Right lobe of liver (tissue), 6 donors: ENCODE results near the gene TMEM220. TPM values are rescaled to one million over a fixed set of nuclear protein-coding genes. Genes with fewer than 3 reads are reported as not detected.
"Not testable (repeated sequence)": the region's sequence is repeated elsewhere in the genome, so short reads cannot be mapped to it uniquely, and the experiment has no call there.

ENCODE experiments used
- ATAC-seq, 4 donors: fragments of 200-7000 bp; cut with Tn5 transposase; one replicate each; pipeline ENCODE4 v1.9.1; 2020; ENCODE audit warnings: mild to moderate bottlenecking in 4 of 4, moderate library complexity in 4 of 4
- DNase-seq, 3 donors: peaks; one replicate each; pipeline ENCODE4 v3.0.0-alpha.2; 2020
- H3K27ac ChIP-seq, 3 donors: fragments of 200-600 bp; one replicate each; pipeline ENCODE4 v1.8.0; 2022
- H3K27me3 ChIP-seq, 2 donors: fragments of 200-600 bp; one replicate each; pipeline ENCODE4 v1.8.0; 2022
- H3K36me3 ChIP-seq, 4 donors: fragments of 200-600 bp; sonication (generic) in 1 of 4; one replicate each; pipeline versions ENCODE4 v1.5.1 to v1.8.0; 2017 to 2022; ENCODE audit warnings: control low read depth in 1 of 4
- H3K4me1 ChIP-seq, 4 donors: fragments of 200-600 bp; sonication (generic) in 1 of 4; one replicate each; pipeline versions ENCODE4 v1.5.1 to v1.8.0; 2017 to 2022; ENCODE audit warnings: control low read depth in 1 of 4
- H3K4me3 ChIP-seq, 3 donors: fragments of 200-600 bp; one replicate each; pipeline ENCODE4 v1.8.0; 2022
- H3K9me3 ChIP-seq, 4 donors: fragments of 200-600 bp; sonication (generic) in 1 of 4; one replicate each; pipeline versions ENCODE4 v1.5.1 to v1.8.0; 2017 to 2022; ENCODE audit warnings: control low read depth in 1 of 4
- CTCF ChIP-seq, 4 donors: fragments of 200-600 bp in 3 of 4; fragments of 450-650 bp in 1 of 4; IDR thresholded peaks; one replicate each; pipeline versions ENCODE4 v1.5.1 to v1.8.0; 2016 to 2022; ENCODE audit warnings: antibody characterized with exemption in 4 of 4, mild to moderate bottlenecking in 2 of 4
- POLR2A ChIP-seq: fragments of 450-650 bp; IDR thresholded peaks from one replicate; pipeline ENCODE4 v1.6.1; 2017; ENCODE audit warnings: antibody characterized with exemption, mild to moderate bottlenecking
- WGBS: methylation state at CpG from one replicate; pipeline ENCODE4 v1.1.6; 2018; ENCODE audit warnings: low coverage, low lambda C conversion rate; ENCODE audit not compliant: insufficient coverage; ENCODE audit errors: missing lambda C conversion rate; 5-methylcytosine and 5-hydroxymethylcytosine counted together
- intact Hi-C, 2 donors: fragments of 100-400 bp; cut with DNase I; formaldehyde crosslinking; loops; one replicate each; pipeline versions ENCODE4 v1.11.2 to v1.14.1; 2022
- total RNA-seq, 6 experiments: library from RNA; depleted of rRNA in 2 of 6; stranded (reverse); fragments of >200 nt in 2 of 6; fragmentation: NEBNext Ultra II Directional in 3 of 6; extraction: Animal tissue kit (Norgen Biotek cat#: 25700) in 3 of 6; gene quantifications; one replicate each; pipeline versions ENCODE4 v1.1.0 to v1.2.4, GENCODE V29; 2016 to 2023
- donor health status: DM: no; HTN: yes; CAD: no.
- donor health status: DM: no; HTN: no; CAD: no.
- donor health status: DM: no; HTN: no; CAD: no.
- donor health status: DM: no; HTN: yes; CAD: no.
- donor health status: DM: no; HTN: yes; CAD: no.

The TMEM220 gene
- total RNA-seq, 6 experiments from 2014 or later: 26.6 to 61.0 (median 43.2) TPM

GRCh38 chr17:10697092-10698081 lies 32.4 kb downstream of the TMEM220 start, which contains the start of the genes ADPRM and SCO1:
ADPRM (plus strand) TSS chr17:10697594; CDS start chr17:10704927, 7,333 bp downstream.
SCO1 (minus strand) TSS chr17:10697533; CDS start chr17:10697507, 26 bp downstream.
- Histone ChIP-seq H3K9me3 (no peaks in the 10 kb centered on the region), H3K4me1 (peaks cover 0 to 26% (median 5%) of the 10 kb centered on the region in 4 donors), H3K27ac (peak within 1 kb of the TSS; percentile 92 to 97 (median 93)), H3K4me3 (peak within 1 kb of the TSS; percentile 89 to 99 (median 95)), H3K36me3 (peaks cover 0 to 28% (median 0%) of the 10 kb centered on the region in 4 donors), H3K27me3 (no peaks in the 10 kb centered on the region)
- 1% methylated on average over 14 of the region's 84 CpGs for WGBS
- TF ChIP-seq POLR2A: peak; percentile 97
- TF ChIP-seq CTCF (IDR thresholded peaks at IDR 0.05): peak; percentile 24 to 61 (median 56)
- peak; percentile 96 to 97 (median 97) for DNase-seq
- peak; percentile 97 to 99 (median 98) for ATAC-seq
- intact Hi-C loops: no loop called here

DNA sequence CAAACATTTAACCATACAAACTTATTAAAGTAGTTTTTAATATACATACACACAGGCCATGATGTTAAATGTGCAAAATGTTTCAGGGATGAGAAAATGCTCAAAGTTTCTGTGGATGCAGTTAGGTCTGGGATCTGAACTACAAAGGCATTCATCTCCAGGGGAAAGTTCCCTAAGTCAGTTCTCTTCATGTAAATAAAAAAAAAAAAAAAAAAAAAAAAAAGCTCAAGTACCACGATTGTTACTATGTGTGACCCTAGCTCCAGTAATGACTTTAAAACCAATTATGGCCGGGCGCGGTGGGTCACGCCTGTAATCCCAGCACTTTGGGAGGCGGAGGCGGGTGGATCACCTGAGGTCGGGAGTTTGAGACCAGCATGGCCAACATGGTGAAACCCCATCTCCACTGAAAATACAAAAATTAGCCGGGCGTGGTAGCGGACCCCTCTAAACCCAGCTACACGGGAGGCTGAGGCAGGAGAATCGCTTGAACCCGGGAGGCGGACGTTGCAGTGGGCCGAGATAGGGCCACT lies 33.9 kb downstream of the TMEM220 start:
- WGBS: 70% methylated on average over 4 of the region's 17 CpGs
- Histone ChIP-seq H3K4me1 (peaks cover 0 to 26% (median 5%) of the 10 kb centered on the region in 4 donors), H3K36me3 (peaks cover 0 to 42% (median 9%) of the 10 kb centered on the region in 4 donors)
- H3K27ac ChIP-seq, H3K27me3 ChIP-seq, H3K4me3 ChIP-seq, DNase-seq, intact Hi-C loops, H3K9me3 ChIP-seq, ATAC-seq: not testable (repeated sequence)

DNA sequence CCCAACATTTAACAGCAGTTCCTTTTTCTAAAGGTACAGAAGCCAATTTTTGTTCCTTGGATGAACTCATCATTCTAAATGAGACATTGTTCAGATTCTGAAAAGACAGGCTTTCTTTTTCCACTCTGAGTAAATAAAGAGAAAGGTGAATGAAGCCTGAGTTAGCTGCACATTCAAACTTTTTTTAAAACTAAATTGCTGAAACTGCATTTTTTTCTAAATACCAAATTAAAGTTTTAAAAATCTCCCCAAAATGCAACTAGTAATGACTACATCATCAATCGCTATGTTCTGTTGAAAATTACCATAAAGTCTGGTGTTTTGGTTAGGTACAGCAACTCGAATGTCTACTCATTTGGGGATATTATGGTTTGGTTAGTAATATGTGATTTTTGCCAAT lies 42.3 kb downstream of the TMEM220 start:
- H3K36me3 ChIP-seq: peaks cover 9 to 65% (median 23%) of the 10 kb centered on the region in 4 donors
- intact Hi-C loops: no loop called here
- no peak for ATAC-seq

DNA sequence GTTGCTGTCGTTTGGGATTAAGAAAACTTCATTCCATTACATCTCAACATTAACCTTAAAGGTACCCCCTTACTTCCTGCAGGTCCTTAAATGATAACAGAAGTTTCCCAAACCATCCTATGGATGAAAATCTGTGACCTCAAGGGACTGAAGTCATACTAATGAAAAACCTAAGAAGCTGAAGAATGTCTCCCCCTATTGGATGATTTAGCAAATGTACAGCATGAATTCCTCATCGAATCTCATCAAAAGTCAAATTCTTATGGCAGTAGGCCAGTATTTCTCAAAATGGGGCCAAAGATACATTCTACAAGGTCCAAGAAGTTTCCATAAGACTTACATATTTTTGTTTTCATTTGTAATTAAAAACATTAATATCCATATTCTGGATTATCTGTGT lies 46.0 kb downstream of the TMEM220 start:
- intact Hi-C loops: no loop called here
- 86% methylated on average over 2 of the region's 2 CpGs for WGBS
- Histone ChIP-seq H3K4me3 (no peak overlapping the region), H3K4me1 (no peaks in the 10 kb centered on the region), H3K36me3 (peaks cover 11 to 57% (median 25%) of the 10 kb centered on the region in 4 donors), H3K9me3 (no peaks in the 10 kb centered on the region), H3K27ac (no peak overlapping the region), H3K27me3 (no peaks in the 10 kb centered on the region)
- ATAC-seq (no peak), DNase-seq (no peak)
- TF ChIP-seq CTCF (IDR thresholded peaks at IDR 0.05): peak in 3 of 4 donors; percentile 26 to 41 (median 28)
- TF ChIP-seq POLR2A: no peak

More for the DNA sequence above, 42.3 kb downstream of the TMEM220 start:
- 75% methylated on average over 2 of the region's 2 CpGs for WGBS
- no peak for DNase-seq
- Histone ChIP-seq H3K27ac (no peak overlapping the region), H3K27me3 (no peaks in the 10 kb centered on the region), H3K4me3 (no peak overlapping the region), H3K4me1 (no peaks in the 10 kb centered on the region), H3K9me3 (no peaks in the 10 kb centered on the region)
- TF ChIP-seq POLR2A (no peak), CTCF (IDR thresholded peaks at IDR 0.05) (no peak)
